Stimulated activated CD8-positive, alpha-beta memory T cell treated with anti-CD3 and anti-CD28 coated beads, Interleukin-12 subunit alpha, Interleukin-12 subunit beta, amount 100 ng/mL, for 4 hours (primary cell): ENCODE measurements around the gene OSBP2.
"Not testable (repeated sequence)": the region's sequence is repeated elsewhere in the genome, so short reads cannot be mapped to it uniquely, and the experiment has no call there.

Source experiments
- DNase-seq: peaks from one replicate; pipeline ENCODE4 v3.0.0-alpha.2; 2020; ENCODE audit warnings: low read depth

OSBP2 gene

DNA sequence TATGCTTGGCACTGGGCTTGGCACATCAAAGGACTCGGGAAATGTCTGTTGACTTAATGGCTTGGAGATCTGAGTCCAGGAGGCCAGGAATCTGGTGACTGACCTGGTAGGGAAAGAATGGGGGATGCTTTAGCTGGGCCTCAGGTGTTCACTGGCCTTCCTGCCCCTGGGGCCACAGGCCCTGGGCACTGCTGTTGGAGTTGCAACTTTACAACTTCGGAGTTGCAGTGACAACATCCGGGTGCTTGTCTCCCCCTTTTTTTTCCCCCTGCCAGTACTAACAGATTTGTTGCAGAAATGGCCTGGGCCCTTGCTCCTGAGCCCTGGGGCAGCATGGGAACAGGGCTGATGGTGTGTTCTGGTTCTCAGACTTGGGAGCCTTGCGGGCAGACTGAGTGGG is 23.8 kb downstream of the OSBP2 start:
- DNase-seq = no peak

DNA sequence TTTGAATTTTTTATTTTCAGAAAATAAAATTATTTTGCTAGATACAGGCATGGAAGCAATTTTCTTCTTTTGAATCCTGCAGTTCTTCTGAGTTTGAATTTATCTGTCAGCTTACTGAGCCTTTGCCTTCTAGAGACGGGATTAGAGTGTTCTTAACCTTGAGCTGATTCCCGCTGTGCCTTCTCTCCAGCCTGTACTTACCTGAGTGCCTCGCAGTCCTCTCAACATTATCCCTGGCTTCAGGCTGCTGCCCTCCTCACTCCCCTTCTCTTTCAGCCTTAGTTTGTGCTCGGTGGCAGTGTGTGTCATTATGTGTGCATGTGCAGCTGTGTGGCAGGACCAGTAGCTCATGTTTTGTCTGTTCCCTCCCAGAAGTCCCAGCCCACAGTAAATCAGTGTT is 24.3 kb downstream of the OSBP2 start:
- no peak for DNase-seq

DNA sequence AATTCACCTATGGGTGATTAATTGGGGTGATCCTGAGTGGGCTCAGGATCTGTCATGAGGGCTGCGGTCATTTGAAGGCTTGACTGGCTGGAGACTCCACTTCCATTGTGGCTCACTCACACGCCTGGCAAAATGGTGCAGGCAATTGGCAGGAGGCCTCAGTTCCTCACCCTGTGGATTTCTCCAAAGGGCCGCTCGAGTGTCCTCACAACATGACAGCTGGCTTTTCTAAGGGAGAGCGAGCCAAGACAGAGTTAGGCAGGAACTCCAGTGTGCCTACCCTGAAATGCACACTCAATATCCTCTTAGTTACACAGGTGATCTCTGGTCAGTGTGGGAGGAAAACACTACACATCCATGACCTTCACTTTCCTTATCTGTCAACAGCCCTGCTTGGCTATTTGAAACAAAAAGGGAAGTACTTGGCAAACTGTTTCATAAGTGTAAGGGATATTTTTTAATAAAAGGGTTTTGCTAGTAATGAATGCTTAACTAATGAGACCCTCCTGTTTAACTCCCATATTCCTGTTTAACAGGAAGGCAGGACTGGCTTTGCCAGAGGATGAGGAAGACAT is 25.7 kb downstream of the OSBP2 start:
- no peak for DNase-seq

GRCh38 chr22:30721741-30722140 is 27.1 kb downstream of the OSBP2 start:
- DNase-seq = no peak

- DNase-seq = no peak
These were observed 34.2 kb downstream of the OSBP2 start for GRCh38 chr22:30728826-30729225.

DNA sequence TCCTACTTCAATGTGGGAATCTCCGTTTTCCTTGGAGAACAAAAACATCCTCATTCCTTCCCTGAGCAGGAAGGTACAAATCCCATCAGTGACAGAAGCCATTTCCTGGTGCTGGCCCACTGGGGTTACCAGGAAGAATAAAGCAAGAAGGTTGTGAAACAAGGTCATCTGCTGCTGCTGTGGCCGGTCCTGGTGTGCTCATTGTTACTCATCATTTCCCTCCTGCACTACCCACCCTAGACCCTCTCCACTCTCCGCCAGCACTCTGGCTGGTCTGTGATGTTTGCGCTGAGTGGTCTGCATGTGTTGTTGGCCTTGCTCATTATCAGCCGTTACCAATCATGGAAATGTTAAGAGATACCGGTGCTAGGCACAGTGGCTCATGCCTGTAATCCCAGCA is 37.0 kb downstream of the OSBP2 start:
- no peak for DNase-seq

DNA sequence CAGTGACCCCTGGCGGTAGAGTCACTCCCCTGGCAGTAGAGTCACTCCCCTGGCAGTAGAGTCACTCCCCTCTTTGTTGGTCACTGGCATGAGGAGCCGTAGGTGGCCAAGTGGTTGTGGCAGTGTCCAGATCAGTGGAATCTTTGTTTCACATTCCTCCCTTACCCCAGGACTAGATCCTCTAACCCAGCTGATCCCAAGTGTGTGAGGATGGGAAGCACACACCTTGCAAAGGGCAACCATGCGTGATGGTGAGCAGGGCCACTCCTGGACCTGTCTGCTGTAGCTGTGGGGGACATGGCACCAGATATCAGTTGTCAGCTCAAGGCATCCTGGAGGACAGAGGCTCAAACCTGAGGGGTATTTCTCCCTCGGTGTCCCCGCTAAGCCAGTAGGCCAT is 37.8 kb downstream of the OSBP2 start:
- DNase-seq = no peak

DNA sequence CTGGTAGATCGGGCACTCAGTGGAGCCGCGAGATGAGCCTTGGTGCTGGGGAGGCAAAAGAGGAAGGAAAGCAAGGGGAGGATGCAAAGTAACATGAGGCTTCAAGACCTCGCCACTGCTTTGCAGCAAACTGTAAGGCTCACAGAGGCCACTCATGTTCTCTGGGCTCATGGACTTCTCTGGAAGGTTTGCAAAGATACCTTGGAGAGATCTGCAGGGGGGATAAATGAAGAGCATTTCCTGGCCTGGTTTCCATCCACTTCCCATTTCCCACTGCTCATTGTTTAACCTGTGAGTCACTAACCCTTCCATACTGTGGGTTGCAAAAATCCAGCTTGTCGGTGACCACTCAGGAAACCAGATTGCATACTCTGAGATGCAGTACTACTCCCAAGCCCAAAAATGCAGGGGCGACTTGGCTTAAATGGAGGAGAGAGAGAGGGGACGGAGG is 38.5 kb downstream of the OSBP2 start:
- no peak for DNase-seq

DNA sequence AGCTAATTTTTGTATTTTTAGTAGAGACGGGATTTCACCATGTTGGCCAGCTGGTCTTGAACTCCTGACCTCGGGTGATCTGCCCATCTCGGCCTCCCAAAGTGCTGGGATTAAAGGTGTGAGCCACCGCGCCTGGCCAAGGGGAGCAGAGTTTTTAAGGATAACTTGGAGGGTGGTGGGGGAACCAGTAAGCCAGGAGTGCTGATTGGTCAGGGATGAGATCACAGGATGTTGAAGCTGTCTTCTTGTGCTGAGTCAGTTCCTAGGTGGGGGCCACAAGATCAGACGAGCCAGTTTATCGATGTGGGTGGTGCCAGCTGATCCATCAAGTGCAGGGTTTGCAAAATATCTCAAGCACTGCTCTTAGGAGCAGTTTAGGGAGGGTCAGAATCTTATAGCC is 45.3 kb downstream of the OSBP2 start:
- DNase-seq = not testable (repeated sequence)

DNA sequence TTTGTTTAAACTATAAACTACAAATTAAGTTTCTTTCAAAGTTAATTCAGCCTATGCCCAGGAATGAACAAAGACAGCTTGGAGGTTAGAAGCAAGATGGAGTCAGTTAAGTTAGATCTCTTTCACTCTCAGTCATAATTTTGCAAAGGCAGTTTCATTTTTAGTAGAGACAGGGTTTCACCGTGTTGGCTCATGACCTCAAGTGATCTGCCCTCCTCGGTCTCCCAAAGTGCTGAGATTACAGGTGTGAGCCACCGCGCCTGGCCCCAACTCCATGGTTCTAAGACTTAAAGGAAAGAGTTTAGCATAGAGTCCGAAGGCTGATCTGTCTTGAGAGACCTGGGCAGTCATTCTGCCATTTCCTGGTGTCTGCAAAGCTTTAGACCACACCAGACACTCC is 45.8 kb downstream of the OSBP2 start:
- not testable (repeated sequence) for DNase-seq

DNA sequence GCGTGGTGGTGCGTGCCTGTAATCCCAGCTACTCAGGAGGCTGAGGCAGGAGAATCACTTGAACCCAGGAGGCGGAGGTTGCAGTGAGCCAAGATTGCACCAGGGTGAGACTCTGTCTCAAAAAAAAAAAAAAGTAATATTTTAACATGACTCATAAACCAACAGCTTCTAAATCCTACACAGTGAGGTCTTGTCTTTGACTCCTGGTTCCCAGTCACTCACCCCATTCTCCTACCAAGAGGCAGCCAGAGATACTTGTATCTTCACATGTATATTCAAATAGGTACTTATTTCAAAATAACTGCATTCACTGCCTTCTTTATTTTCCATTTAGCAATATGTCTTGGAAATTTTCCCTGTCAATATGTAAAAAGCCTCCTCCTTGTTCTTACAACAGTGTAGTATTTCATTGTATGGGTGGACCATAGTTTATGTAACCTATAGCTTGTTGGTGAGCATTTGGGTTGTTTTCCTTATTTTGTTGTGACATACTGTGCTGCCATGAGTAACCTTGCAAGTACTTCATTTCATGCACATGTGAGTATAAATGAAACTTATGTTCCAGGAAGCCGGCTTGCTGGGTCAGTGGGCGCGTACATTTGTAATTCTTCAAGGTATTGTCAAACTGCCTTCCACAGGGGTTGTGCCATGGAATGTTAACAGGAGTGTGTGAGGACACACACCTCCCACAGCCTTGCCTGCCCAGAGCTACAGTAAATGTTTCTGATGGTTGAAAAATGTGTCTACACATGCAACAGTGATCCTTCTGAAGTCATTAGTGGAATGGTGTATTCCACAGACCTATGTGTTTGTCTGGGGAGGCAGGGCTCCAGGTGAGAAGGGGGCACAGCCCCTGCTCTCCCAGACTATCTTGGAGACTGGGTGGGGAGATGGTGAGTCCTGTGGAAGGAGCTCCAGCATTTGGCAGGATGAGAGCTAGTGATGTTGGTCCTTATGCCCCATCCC is 47.9 kb downstream of the OSBP2 start:
- no peak for DNase-seq

DNA sequence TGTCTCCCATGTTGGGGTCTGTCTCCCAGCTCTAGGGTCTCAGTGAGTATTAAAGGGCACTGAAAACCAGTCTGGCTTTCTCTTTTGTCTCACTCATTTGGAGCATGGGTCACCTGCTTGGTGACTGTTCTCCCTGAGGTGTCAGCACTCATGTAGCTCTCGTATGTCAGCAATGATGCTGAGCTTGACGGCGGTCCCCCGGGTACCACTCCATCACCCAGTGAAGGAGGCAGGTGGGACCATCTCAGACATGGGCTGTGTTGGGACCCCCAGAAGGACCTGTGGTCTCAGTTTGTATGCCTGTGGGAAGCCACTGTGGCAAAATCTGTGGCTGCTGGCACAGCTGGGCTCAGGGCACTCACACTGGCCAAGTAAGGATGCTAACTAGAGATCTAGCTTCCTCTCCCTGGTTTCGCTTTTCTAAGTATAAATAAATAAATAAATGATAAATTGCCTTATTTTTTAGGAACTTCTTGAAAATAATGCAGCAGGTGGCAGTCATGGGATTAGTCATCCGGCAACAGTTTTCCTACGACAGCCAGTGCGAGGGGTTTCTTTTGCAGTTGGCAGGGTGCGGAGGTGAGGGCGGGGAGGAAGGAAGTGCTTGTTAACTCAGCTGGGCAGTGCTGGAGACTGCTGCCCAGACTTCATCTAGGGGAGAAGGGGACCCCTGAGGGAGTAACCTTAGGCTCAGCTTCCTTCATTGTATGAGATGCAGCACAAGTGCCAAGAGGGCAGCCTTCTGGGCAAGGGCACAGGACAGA is 48.8 kb downstream of the OSBP2 start:
- DNase-seq = no peak

DNA sequence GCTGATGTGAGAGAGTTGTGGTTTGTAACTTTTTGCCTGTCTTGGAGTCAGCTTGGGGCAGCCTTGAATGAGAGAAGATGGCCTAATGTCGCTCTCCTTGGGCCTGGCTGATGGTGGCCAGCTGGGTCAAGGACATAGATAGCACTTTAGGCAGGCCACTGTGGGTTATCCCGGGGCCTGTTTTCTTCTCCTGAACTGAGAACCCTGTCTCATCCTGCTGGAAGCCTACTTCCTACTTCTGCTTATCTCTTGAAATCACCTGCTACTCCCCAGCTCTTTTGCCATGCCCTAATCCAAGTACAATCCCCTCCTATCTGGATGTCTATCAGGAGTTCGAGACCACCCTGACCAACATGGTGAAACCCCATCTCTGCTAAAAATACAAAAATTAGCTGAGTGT is 49.5 kb downstream of the OSBP2 start:
- no peak for DNase-seq

- DNase-seq = no peak
These were observed 52.8 kb downstream of the OSBP2 start for GRCh38 chr22:30747493-30747892.

DNA sequence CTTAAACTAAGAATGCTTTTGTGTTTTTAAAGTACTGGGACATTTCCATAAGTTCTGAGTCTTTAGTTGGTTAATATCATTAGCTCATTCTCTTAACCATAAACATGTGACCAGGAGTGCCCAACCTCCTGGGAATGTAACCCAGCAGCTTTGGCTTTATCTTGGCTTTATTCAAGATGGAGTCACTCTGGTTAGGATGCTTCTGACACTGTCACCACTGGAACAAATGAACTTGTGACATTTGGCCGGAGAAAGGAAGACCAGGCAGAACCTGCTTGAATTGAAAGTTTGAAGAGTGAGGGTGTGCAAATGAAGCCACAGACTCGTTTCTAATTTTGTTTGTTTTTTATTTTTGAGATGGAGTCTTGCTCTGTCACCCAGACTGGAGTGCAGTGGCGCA is 54.6 kb downstream of the OSBP2 start:
- no peak for DNase-seq

DNA sequence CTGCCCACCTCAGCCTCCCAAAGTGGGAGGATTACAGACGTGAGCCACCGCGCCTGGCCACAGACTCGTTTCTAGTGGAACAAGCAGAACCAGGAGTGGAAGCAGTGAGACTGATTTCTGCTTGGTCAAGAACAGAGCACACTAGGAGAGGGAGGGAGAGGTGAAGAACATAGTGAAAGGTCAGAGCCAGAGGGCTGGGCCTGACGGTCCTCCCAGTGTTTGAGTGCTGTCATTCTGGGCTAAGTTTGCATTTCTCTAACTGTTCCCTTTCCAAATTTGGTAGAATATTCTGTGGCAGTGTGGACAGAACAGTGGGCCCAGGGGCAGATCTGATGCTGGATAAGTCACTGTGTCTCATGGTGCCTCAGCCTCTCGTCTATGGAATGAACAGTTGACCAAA is 55.2 kb downstream of the OSBP2 start:
- DNase-seq = no peak

- DNase-seq = no peak
These were observed 56.9 kb downstream of the OSBP2 start for GRCh38 chr22:30751529-30751928.

DNA sequence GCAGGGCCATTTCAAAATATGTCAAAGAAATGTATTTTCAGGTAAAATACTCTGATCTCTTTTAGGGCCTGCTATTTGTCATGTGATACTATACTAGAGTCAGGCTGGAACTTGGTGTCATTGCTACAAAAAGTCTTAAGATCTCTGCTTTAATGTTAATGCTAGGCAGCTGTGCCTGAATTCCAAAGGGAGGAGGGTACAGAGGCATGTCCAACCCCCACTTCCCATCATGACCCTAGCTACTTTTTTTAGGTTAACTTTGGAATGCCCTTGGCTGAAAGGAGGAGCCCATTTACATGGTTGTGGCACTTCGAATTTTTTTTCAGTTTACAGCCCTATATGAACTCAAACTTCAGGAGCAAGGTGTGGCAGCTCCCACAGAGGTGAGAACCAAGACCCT is 58.1 kb downstream of the OSBP2 start:
- no peak for DNase-seq

GRCh38 chr22:30753701-30754100 is 59.0 kb downstream of the OSBP2 start:
- DNase-seq = no peak

DNA sequence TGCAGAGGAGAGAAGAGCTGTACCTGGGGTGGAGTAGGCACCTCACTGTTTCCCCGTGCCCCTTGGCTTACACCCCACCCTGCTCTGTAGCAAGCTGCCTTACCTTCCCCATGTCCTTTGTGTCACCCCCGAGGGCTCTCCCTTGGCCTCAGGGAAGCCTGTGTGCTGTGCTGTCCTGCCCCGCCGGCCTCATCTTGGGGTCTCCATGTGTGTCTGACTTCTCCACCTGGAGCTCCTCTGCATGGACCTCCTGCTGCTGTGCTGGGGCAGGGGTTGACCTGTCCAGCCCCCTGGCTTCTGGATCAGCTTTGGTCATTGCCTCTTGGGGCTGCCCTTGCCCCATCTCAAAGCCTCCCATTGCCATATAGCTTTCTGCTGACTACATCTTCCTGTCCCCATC is 59.8 kb downstream of the OSBP2 start:
- DNase-seq = no peak

DNA sequence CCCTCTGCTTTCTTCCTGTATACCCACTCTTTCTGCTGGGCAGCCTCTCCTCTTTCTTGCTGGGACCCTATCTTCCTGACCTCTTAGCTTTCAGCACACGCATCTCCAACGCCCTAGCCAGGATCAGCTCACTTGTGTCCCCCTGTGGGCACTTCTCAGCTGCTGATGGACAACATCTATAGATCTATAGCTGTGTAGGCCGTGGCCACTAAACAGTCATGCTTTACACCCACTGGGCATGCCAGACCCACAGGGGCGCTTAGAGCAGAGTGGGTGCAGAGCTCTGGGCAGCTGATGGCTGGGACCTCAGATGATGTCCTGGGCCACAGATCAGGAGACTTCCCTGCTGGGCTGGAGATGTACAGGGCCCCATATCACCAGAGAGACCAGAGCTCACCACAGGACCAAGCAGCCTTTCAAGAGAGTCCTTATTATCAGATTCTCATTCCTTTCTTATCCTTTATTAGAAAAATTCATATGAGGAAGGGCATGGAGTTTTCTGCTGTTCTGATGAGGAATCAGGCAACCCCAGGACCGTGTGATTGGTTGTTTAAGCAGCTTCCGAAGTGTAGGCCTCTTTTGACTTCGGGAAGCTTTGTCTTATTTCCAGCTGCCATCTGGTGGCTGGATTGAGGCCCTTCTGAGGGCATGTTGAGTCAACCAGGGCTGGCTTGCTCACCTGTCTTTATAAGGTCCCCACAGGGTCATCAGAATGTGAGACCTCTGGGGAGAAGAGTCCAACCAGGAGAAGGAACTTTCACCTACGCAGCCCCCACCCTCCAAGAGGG is 60.5 kb downstream of the OSBP2 start:
- peak; percentile 8 for DNase-seq

DNA sequence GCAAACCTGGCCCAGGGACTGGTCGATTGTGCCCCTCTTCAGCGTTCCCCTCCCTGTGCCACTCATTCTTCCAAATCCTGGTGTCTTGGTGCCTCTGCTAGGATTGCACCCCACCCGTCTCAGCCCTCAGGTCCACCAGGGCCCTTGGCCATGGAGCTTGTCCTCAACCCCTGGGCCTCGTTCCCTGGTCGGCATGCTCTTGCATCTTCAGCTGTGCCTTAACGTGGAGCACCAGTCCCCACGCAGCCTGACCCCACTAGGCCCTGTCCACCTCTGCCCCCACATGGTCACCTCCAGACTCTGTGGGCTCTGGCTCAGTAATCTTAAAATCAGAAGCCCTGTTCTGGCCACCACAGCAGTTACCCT is 61.1 kb downstream of the OSBP2 start:
- no peak for DNase-seq
